ENCODE measurements around the gene UROD.
A peak's percentile ranks its signal among the peaks of the same experiment; 100 is the strongest.

The UROD gene

GRCh38 chr1:45011837-45012638 lies at the start of gene UROD:
Gene UROD (plus strand): TSS chr1:45012254. CDS start chr1:45012266, 12 bp downstream.
- no peaks in the 10 kb centered on the region for H3K27me3 ChIP-seq (ENCODE audit: low read depth, low read length)
- no peaks in the 10 kb centered on the region for H3K36me3 ChIP-seq (replicated peaks; ENCODE audit: low read depth, low read length)
- no peaks in the 10 kb centered on the region; the same call in 1 of the 2 replicates for H3K79me2 ChIP-seq (ENCODE audit: low read length)
- TF ChIP-seq CTCF (IDR thresholded peaks at IDR 0.05; ENCODE audit: low read depth, low read length) (no peak), EZH2phosphoT487 (IDR thresholded peaks at IDR 0.05; ENCODE audit: low read depth) (no peak)
- H4K20me1 ChIP-seq (ENCODE audit: insufficient read depth, low read length): no peaks in the 10 kb centered on the region
- peak within 1 kb of the TSS; percentile 48 for H3K27ac ChIP-seq (ENCODE audit: low read length)
- H2AFZ ChIP-seq (ENCODE audit: low read depth, low read length): peak within 1 kb of the TSS; percentile 96
- H3K9ac ChIP-seq (ENCODE audit: low read length): peak within 1 kb of the TSS; percentile 66
- no peaks in the 10 kb centered on the region for H3K9me3 ChIP-seq (ENCODE audit: insufficient read depth, low read length)
- H3K4me2 ChIP-seq (ENCODE audit: low read length): peak within 1 kb of the TSS; percentile 92
- H3K4me1 ChIP-seq (ENCODE audit: low read length): peaks cover 16% of the 10 kb centered on the region
- peak within 1 kb of the TSS; percentile 90 for H3K4me3 ChIP-seq (ENCODE audit: low read length)

GRCh38 chr1:44962729-44963128 lies 49.3 kb upstream of the UROD start:
- no peaks in the 10 kb centered on the region for H3K27me3 ChIP-seq (ENCODE audit: low read depth, low read length)
- H2AFZ ChIP-seq (ENCODE audit: low read depth, low read length): no peak overlapping the region
- H3K27ac ChIP-seq (ENCODE audit: low read length): no peak overlapping the region
- H4K20me1 ChIP-seq (ENCODE audit: insufficient read depth, low read length): no peaks in the 10 kb centered on the region
- no peaks in the 10 kb centered on the region for H3K4me1 ChIP-seq (ENCODE audit: low read length)
- H3K9me3 ChIP-seq (ENCODE audit: insufficient read depth, low read length): no peaks in the 10 kb centered on the region
- H3K36me3 ChIP-seq (replicated peaks; ENCODE audit: low read depth, low read length): no peaks in the 10 kb centered on the region
- TF ChIP-seq EZH2phosphoT487 (IDR thresholded peaks at IDR 0.05; ENCODE audit: low read depth) (no peak), CTCF (IDR thresholded peaks at IDR 0.05; ENCODE audit: low read depth, low read length) (no peak)
- no peaks in the 10 kb centered on the region for H3K79me2 ChIP-seq (ENCODE audit: low read length)
- no peak overlapping the region for H3K4me3 ChIP-seq (ENCODE audit: low read length)
- no peak overlapping the region for H3K4me2 ChIP-seq (ENCODE audit: low read length)
- no peak overlapping the region for H3K9ac ChIP-seq (ENCODE audit: low read length)

GRCh38 chr1:44964396-44964795 lies 47.7 kb upstream of the UROD start:
- Histone ChIP-seq H3K9me3 (ENCODE audit: insufficient read depth, low read length) (no peaks in the 10 kb centered on the region), H3K27ac (ENCODE audit: low read length) (no peak overlapping the region), H3K79me2 (ENCODE audit: low read length) (no peaks in the 10 kb centered on the region), H3K9ac (ENCODE audit: low read length) (no peak overlapping the region), H4K20me1 (ENCODE audit: insufficient read depth, low read length) (no peaks in the 10 kb centered on the region), H2AFZ (ENCODE audit: low read depth, low read length) (no peak overlapping the region), H3K36me3 (replicated peaks; ENCODE audit: low read depth, low read length) (no peaks in the 10 kb centered on the region), H3K4me1 (ENCODE audit: low read length) (no peaks in the 10 kb centered on the region), H3K4me3 (ENCODE audit: low read length) (no peak overlapping the region), H3K4me2 (ENCODE audit: low read length) (no peak overlapping the region), H3K27me3 (ENCODE audit: low read depth, low read length) (no peaks in the 10 kb centered on the region)
- TF ChIP-seq EZH2phosphoT487 (IDR thresholded peaks at IDR 0.05; ENCODE audit: low read depth) (no peak), CTCF (IDR thresholded peaks at IDR 0.05; ENCODE audit: low read depth, low read length) (no peak)

- Histone ChIP-seq H3K9ac (ENCODE audit: low read length) (no peak overlapping the region), H3K27ac (ENCODE audit: low read length) (no peak overlapping the region), H3K36me3 (replicated peaks; ENCODE audit: low read depth, low read length) (peaks cover 3% of the 10 kb centered on the region), H3K4me3 (ENCODE audit: low read length) (no peak overlapping the region), H3K27me3 (ENCODE audit: low read depth, low read length) (no peaks in the 10 kb centered on the region), H3K4me1 (ENCODE audit: low read length) (peaks cover 9% of the 10 kb centered on the region), H2AFZ (ENCODE audit: low read depth, low read length) (no peak overlapping the region), H4K20me1 (ENCODE audit: insufficient read depth, low read length) (no peaks in the 10 kb centered on the region), H3K4me2 (ENCODE audit: low read length) (no peak overlapping the region), H3K9me3 (ENCODE audit: insufficient read depth, low read length) (no peaks in the 10 kb centered on the region), H3K79me2 (ENCODE audit: low read length) (peaks cover 3% of the 10 kb centered on the region; the same call in 1 of the 2 replicates)
- no peak for TF ChIP-seq CTCF (IDR thresholded peaks at IDR 0.05; ENCODE audit: low read depth, low read length)
- TF ChIP-seq EZH2phosphoT487 (IDR thresholded peaks at IDR 0.05; ENCODE audit: low read depth): no peak
Observed at GRCh38 chr1:44970317-44970716, 41.7 kb upstream of the UROD start.

Data from OCI-LY3 (cell line).